RWPE1 (cell line): ENCODE data around the gene FADS6.

ENCODE experiments used
- CTCF ChIA-PET: fragments of 350-600 bp; sonication (Branson Sonifier 250); formaldehyde crosslinking; extraction: SDS; loops from one replicate; lab custom pipeline; 2021; lab: Yijun Ruan, JAX
- POLR2A ChIA-PET: fragments of 400-600 bp; formaldehyde crosslinking; extraction: SDS; loops from one replicate; lab custom pipeline; 2020; ENCODE audit warnings: antibody characterized with exemption; ENCODE audit not compliant: low non-redundant PET; lab: Yijun Ruan, JAX
- DNase-seq: peaks from one replicate; pipeline ENCODE4 v3.0.0; 2012; ENCODE audit warnings: low spot score
- H3K27ac ChIP-seq: fragments of 450-650 bp; 2 replicates; pipeline ENCODE4 v1.5.1; 2017
- TF ChIP-seq, protein P1 (sequence below): fragments of 450-650 bp; conservative IDR thresholded peaks from 2 replicates; pipeline ENCODE4 v1.5.1; 2017; ENCODE audit warnings: low read depth, mild to moderate bottlenecking

The FADS6 gene

DNA sequence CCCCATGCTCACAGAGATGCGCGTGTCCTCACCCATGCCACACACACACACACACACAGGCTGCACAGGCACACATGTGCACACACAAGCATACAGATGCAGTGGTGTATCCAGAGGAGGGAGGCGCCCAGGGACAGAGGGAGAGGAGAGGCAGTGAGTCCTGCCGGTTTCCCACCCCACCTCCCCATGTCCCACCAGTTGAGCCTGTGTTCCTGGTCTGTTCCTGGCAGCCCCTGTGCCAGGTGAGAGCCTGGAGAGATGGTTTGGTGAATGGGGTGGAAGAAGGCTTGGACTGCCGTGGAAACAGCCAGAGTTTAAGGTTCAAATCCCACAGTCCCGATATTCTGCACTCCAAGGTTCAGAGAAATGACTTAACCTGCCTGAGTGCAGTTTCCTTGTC lies 10.2 kb upstream of the FADS6 start:
- no peak overlapping the region for H3K27ac ChIP-seq
- no peak for DNase-seq
- TF ChIP-seq, protein P1, sequence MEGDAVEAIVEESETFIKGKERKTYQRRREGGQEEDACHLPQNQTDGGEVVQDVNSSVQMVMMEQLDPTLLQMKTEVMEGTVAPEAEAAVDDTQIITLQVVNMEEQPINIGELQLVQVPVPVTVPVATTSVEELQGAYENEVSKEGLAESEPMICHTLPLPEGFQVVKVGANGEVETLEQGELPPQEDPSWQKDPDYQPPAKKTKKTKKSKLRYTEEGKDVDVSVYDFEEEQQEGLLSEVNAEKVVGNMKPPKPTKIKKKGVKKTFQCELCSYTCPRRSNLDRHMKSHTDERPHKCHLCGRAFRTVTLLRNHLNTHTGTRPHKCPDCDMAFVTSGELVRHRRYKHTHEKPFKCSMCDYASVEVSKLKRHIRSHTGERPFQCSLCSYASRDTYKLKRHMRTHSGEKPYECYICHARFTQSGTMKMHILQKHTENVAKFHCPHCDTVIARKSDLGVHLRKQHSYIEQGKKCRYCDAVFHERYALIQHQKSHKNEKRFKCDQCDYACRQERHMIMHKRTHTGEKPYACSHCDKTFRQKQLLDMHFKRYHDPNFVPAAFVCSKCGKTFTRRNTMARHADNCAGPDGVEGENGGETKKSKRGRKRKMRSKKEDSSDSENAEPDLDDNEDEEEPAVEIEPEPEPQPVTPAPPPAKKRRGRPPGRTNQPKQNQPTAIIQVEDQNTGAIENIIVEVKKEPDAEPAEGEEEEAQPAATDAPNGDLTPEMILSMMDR, result no peak
- ChIA-PET CTCF (interaction anchor here (0.7 kb wide), 1 partner anchor 172 kb away, joined by 3 read pairs; no protein-coding TSS in a partner anchor), POLR2A (no interaction called here)

- ChIA-PET CTCF (interaction anchor here (0.6 to 1.2 kb wide), 2 partner anchors 21 to 97 kb away, joined by 3 read pairs; partner anchors contain the start of gene OTOP2), POLR2A (no interaction called here)
Observed at GRCh38 chr17:74903034-74903433, 9.6 kb upstream of the FADS6 start.

DNA sequence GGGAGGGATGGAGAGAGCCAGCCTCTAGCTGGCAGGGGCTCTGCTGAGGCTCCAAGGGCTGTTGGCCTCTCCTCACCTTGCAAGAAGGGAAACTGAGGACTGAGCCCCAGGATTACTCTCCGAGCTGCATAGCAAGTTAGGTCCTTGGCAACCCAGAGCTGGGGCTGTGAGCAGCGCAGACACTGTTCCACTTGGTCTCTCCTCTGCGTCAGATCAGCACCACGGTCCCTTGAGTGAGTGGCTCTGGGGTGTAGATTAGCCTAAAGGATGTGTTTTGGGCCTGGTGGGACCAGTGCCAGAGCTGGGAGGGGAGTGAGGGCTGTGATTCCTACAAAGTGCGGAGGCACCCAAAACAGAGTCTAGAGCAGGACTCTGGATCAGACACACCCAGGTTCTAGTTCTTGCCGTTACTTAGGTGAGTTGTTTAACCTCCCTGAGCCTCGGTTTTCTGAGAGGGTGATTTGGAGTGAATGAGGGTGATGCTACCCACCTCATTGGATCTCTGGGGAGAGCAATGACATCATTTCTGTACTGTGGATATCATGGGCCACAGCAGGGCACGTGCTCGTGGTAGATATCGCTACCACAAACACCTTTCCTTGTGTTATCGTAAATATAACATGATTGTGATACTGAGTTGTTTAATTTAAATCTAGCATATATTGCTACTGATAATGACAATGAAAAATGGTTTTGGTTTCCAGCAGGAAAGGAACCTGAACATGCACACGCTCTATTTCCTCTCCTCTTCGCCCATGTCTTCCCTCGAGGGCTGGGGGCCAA lies 8.1 kb upstream of the FADS6 start:
- CTCF ChIA-PET, result interaction anchor here (1.2 kb wide), 1 partner anchor 22 kb away, joined by 3 read pairs; the partner anchor contains the start of gene OTOP2
- H3K27ac ChIP-seq, result no peak overlapping the region
- TF ChIP-seq, protein P1, result no peak
- POLR2A ChIA-PET, result no interaction called here
- no peak for DNase-seq

More at GRCh38 chr17:74903034-74903433, 9.6 kb upstream of the FADS6 start:
- no peak overlapping the region for H3K27ac ChIP-seq
- no peak for DNase-seq
- TF ChIP-seq, protein P1, result no peak

DNA sequence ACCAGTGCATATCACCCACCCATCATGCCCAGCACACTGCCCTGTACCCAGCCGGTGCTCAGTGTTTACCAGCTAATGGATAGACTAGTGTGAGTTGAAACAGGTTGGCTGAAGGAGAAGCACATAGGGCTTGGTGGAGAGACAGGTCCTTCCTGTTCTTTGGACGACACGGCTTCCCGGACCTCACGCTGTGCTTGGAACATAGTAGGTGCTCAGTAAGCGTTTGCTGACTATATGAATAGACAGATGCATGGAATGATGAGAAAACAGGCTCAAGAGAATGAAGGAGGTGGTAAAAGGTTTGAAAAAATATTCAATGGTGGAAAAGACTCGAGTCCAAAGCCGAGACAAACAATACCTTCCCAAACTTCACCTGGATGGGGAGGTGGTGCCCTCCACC lies 6.8 kb upstream of the FADS6 start:
- ChIA-PET CTCF (interaction anchor here (0.6 kb wide), 1 partner anchor 168 kb away, joined by 4 read pairs; no protein-coding TSS in a partner anchor), POLR2A (interaction anchor here (1.4 kb wide), 1 partner anchor 27 kb away, joined by 3 read pairs; no protein-coding TSS in a partner anchor)
- TF ChIP-seq, protein P1, result no peak
- DNase-seq, result no peak
- no peak overlapping the region for H3K27ac ChIP-seq

DNA sequence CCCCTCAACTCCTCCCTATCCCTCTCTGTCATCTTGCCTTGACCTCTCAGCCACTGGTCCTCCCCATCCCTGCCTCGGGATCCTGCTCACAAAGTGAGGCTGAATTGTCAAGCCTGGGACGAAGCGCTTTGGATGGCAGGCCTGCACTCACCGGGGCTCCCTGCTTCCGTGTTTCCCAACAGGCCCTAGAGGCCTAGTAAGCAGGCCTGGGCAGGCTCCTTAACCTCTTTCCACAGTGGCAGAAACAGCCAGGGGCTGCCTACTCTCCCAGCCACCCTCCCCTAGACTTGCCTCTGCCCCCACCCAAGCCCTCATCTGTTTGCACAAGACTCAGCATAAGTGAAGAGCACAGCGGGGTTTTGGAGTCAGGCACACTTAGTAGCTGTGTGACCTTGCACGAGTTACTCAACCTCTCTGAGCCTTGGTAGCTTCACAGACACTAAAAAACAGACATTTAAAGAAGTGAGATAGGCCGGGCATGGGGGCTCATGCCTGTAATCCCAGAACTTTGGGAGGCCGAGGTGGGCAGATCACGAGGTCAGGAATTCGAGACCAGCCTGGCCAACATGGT lies 5.0 kb upstream of the FADS6 start:
- CTCF ChIA-PET, result interaction anchor here (0.7 kb wide), 1 partner anchor 107 kb away, joined by 5 read pairs; no protein-coding TSS in a partner anchor
- no peak overlapping the region for H3K27ac ChIP-seq
- POLR2A ChIA-PET, result interaction anchor here (1.4 kb wide), 1 partner anchor 25 kb away, joined by 3 read pairs; no protein-coding TSS in a partner anchor
- DNase-seq, result no peak
- TF ChIP-seq, protein P1, result no peak

DNA sequence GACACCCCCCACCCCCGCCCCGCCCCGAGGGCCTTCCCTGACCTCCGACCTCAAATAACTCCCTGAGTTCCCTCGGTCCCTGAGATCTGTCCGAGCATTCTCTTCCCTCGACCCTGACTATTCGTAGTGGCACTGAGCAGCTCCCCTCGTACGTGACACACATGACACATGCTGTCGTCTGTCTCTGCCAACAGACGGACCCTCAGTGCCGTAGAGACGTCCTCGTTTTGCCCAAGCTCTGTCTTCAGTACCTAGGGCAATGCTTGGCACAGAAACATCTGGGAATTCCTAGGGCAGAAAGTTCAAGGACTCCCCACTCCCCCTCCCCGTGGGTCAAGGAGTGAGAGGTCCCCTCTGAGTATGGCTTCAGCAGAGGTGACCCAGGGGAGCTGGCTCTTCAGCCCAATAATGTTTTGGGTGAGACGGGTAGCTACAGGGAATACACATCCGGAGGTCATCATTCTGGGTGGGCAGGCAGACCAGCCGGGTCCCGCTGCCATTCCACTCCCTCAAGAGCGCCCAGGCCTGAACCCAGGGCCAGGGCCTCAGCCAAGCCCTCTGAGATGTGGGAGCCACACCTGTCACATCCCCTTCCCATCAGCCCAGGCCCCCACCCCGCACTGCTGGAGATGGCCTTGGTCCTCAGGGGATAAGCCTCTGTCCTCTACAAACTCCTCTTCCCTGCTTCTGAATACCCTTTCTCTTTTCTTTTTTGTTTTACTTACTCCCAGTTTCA lies 671 bp upstream of the FADS6 start:
- ChIA-PET POLR2A (interaction anchor here (0.6 kb wide), 1 partner anchor 317 kb away, joined by 5 read pairs; no protein-coding TSS in a partner anchor), CTCF (interaction anchor here (0.7 kb wide), 1 partner anchor 14 kb away, joined by 3 read pairs; no protein-coding TSS in a partner anchor)
- TF ChIP-seq, protein P1, result no peak
- DNase-seq, result no peak
- H3K27ac ChIP-seq, result no peak overlapping the region
